Measurements from ENCODE around the gene USE1. TPM values are rescaled to one million over a fixed set of nuclear protein-coding genes. Genes with fewer than 3 reads are reported as not detected.

USE1 gene
- total RNA-seq, 1 experiment from 2014 or later: 32.5 TPM

- Histone ChIP-seq H3K9ac (ENCODE audit: low read length) (peak within 1 kb of the TSS; percentile 85), H3K9me2 (replicated peaks; ENCODE audit: low read length) (no peaks in the 10 kb centered on the region), H3K4me3 (ENCODE audit: low read length) (peak within 1 kb of the TSS; percentile 97), H3K79me2 (ENCODE audit: low read length) (peaks cover 17% of the 10 kb centered on the region), H3K9me3 (ENCODE audit: low read length) (no peaks in the 10 kb centered on the region), H3K27ac (ENCODE audit: low read length) (peak within 1 kb of the TSS; percentile 42), H3K4me1 (ENCODE audit: insufficient read depth, low read length) (peaks cover 7% of the 10 kb centered on the region), H3F3A (ENCODE audit: low read length, unreplicated experiment) (no peaks in the 10 kb centered on the region), H2AFZ (ENCODE audit: low read length) (peak within 1 kb of the TSS; percentile 81), H3K36me3 (ENCODE audit: low read depth, low read length) (peaks cover 9% of the 10 kb centered on the region), H4K20me1 (ENCODE audit: low read length) (no peaks in the 10 kb centered on the region), H3K27me3 (ENCODE audit: low read length) (no peaks in the 10 kb centered on the region), H3K4me2 (ENCODE audit: low read length) (peak within 1 kb of the TSS; percentile 99)
- ATAC-seq (peak; percentile 97), DNase-seq (peak; percentile 99)
- BruUV-seq (replicated peaks): no TSS peak
- ChIA-PET CTCF (interaction anchor here (0.8 to 1.1 kb wide), 3 partner anchors 15 to 65 kb away, joined by 3 to 6 read pairs (median 3); partner anchors contain the start of genes ANKLE1 and MRPL34), POLR2A (ENCODE audit: unreplicated experiment) (interaction anchor here (0.5 to 1.2 kb wide), 6 partner anchors 11 to 153 kb away, joined by 3 to 9 read pairs (median 4); partner anchors contain the start of genes MVB12A and USE1)
- TF ChIP-seq EZH2 (IDR thresholded peaks at IDR 0.05; ENCODE audit: low read length, unreplicated experiment) (no peak), CTCF (conservative IDR thresholded peaks at IDR 0.05; ENCODE audit: low read depth, low read length) (no peak), EZH2phosphoT487 (IDR thresholded peaks at IDR 0.05; ENCODE audit: borderline replicate concordance, low read length) (no peak)
- intact Hi-C loops (cut with micrococcal nuclease): loop anchor here (2.0 kb wide), 1 partner anchor 42 kb away; the partner anchor contains the start of gene DDA1
Measured at GRCh38 chr19:17266975-17267788, 52.0 kb downstream of the USE1 start, which contains the start of gene BABAM1. BABAM1 (plus strand) TSS chr19:17267443; CDS start chr19:17268807, 1,364 bp downstream.

- H3K36me3 ChIP-seq (ENCODE audit: low read depth, low read length): peaks cover 16% of the 10 kb centered on the region
- no peaks in the 10 kb centered on the region for H3F3A ChIP-seq (ENCODE audit: low read length, unreplicated experiment)
- peak overlapping the region; percentile 99 for H3K4me2 ChIP-seq (ENCODE audit: low read length)
- ChIA-PET POLR2A (ENCODE audit: unreplicated experiment) (no interaction called here), CTCF (no interaction called here)
- no peak overlapping the region for H3K27ac ChIP-seq (ENCODE audit: low read length)
- no peaks in the 10 kb centered on the region for H3K9me2 ChIP-seq (replicated peaks; ENCODE audit: low read length)
- BruUV-seq (replicated peaks): no TSS peak
- H3K9ac ChIP-seq (ENCODE audit: low read length): no peak overlapping the region
- H3K4me3 ChIP-seq (ENCODE audit: low read length): peak overlapping the region; percentile 97; the same call in 1 of the 2 replicates
- TF ChIP-seq EZH2phosphoT487 (IDR thresholded peaks at IDR 0.05; ENCODE audit: borderline replicate concordance, low read length) (no peak), CTCF (conservative IDR thresholded peaks at IDR 0.05; ENCODE audit: low read depth, low read length) (no peak), EZH2 (IDR thresholded peaks at IDR 0.05; ENCODE audit: low read length, unreplicated experiment) (no peak)
- H4K20me1 ChIP-seq (ENCODE audit: low read length): no peaks in the 10 kb centered on the region
- H2AFZ ChIP-seq (ENCODE audit: low read length): no peak overlapping the region
- DNase-seq (no peak), ATAC-seq (no peak)
- peaks cover 17% of the 10 kb centered on the region for H3K79me2 ChIP-seq (ENCODE audit: low read length)
- intact Hi-C loops (cut with micrococcal nuclease): no loop called here
- no peaks in the 10 kb centered on the region for H3K27me3 ChIP-seq (ENCODE audit: low read length)
- H3K4me1 ChIP-seq (ENCODE audit: insufficient read depth, low read length): peaks cover 7% of the 10 kb centered on the region
- no peaks in the 10 kb centered on the region for H3K9me3 ChIP-seq (ENCODE audit: low read length)
Measured at GRCh38 chr19:17268754-17269153, 53.6 kb downstream of the USE1 start.

Other genes starting within 250 kb of the USE1 start
- gene CPAMD8, start 188.5 kb upstream of the USE1 start, total RNA-seq (2014; rRNA removed): 2.3 and 3.9 TPM in 2 replicates
- 19.1 and 21.3 TPM in 2 replicates for gene HAUS8, start 139.9 kb upstream of the USE1 start, total RNA-seq (2014; rRNA removed)
- 68.3 and 76.1 TPM in 2 replicates for gene MYO9B, start 139.6 kb upstream of the USE1 start, total RNA-seq (2014; rRNA removed)
- gene OCEL1, start 10.9 kb downstream of the USE1 start, total RNA-seq (2014; rRNA removed): 5.6 and 9.4 TPM in 2 replicates
- 134 and 159 TPM in 2 replicates for gene NR2F6, start 30.6 kb downstream of the USE1 start, total RNA-seq (2014; rRNA removed)
- not detected in 2 replicates for gene USHBP1, start 49.4 kb downstream of the USE1 start, total RNA-seq (2014; rRNA removed)
- gene BABAM1, start 52.1 kb downstream of the USE1 start, total RNA-seq (2014; rRNA removed): 196 and 214 TPM in 2 replicates
- gene ANKLE1, start 66.5 kb downstream of the USE1 start, total RNA-seq (2014; rRNA removed): 2.2 and 3.1 TPM in 2 replicates
- gene ABHD8, start 88.1 kb downstream of the USE1 start, total RNA-seq (2014; rRNA removed): 42.4 and 53.8 TPM in 2 replicates
- 191 and 206 TPM in 2 replicates for gene MRPL34, start 90.5 kb downstream of the USE1 start, total RNA-seq (2014; rRNA removed)
- 85.0 and 87.9 TPM in 2 replicates for gene DDA1, start 94.2 kb downstream of the USE1 start, total RNA-seq (2014; rRNA removed)
- gene ANO8, start 119.5 kb downstream of the USE1 start, total RNA-seq (2014; rRNA removed): 12.1 and 15.4 TPM in 2 replicates
- 86.0 and 109 TPM in 2 replicates for gene GTPBP3, start 122.2 kb downstream of the USE1 start, total RNA-seq (2014; rRNA removed)
- gene PLVAP, start 162.0 kb downstream of the USE1 start, total RNA-seq (2014; rRNA removed): not detected in 2 replicates
- gene CCDC194, start 178.8 kb downstream of the USE1 start, total RNA-seq (2014; rRNA removed): not detected in 2 replicates
- gene BST2, start 190.3 kb downstream of the USE1 start, total RNA-seq (2014; rRNA removed): 0.84 and 1.3 TPM in 2 replicates
- 82.5 and 103 TPM in 2 replicates for gene MVB12A, start 204.7 kb downstream of the USE1 start, total RNA-seq (2014; rRNA removed)
- gene TMEM221, start 233.3 kb downstream of the USE1 start, total RNA-seq (2014; rRNA removed): 1.7 and 3.0 TPM in 2 replicates
- not detected in 2 replicates for gene NXNL1, start 245.6 kb downstream of the USE1 start, total RNA-seq (2014; rRNA removed)

Measured in PC-3 (cell line).